Measurements from ENCODE around the gene ANKDD1A.
A peak's percentile ranks its signal among the peaks of the same experiment; 100 is the strongest.

The ANKDD1A gene

GRCh38 chr15:64893481-64894394, 18.0 kb upstream of the ANKDD1A start:
- peak overlapping the region; percentile 84 for H4K5ac ChIP-seq (ENCODE audit: low read length)
- peak overlapping the region; percentile 73 for H3K27ac ChIP-seq (ENCODE audit: low read depth, low read length)
- peak overlapping the region; percentile 30 for H3K4me3 ChIP-seq (ENCODE audit: low read length)
- no peaks in the 10 kb centered on the region for H3K27me3 ChIP-seq (ENCODE audit: insufficient read depth, low read length, poor library complexity)
- H3K23ac ChIP-seq (ENCODE audit: low read length): no peak overlapping the region
- H3K36me3 ChIP-seq (ENCODE audit: control insufficient read depth, insufficient read depth, low read length): no peaks in the 10 kb centered on the region
- no CpG with 5 or more reads among the region's 44 CpGs for WGBS (ENCODE audit: extremely low coverage, insufficient coverage, low lambda C conversion rate)
- H3K18ac ChIP-seq (ENCODE audit: low read length): peak overlapping the region; percentile 52
- no peak overlapping the region for H2BK15ac ChIP-seq (replicated peaks; ENCODE audit: low read depth)
- H3K4me1 ChIP-seq (ENCODE audit: control insufficient read depth, low read depth, low read length): peaks cover 3% of the 10 kb centered on the region
- peak overlapping the region; percentile 74 for H3K9ac ChIP-seq (ENCODE audit: low read length)
- peak overlapping the region; percentile 78 for H3K4me2 ChIP-seq (ENCODE audit: low read length)
- H3K79me2 ChIP-seq (ENCODE audit: control insufficient read depth, insufficient read depth, low read length): no peaks in the 10 kb centered on the region
- H3K79me1 ChIP-seq (ENCODE audit: low read length): no peaks in the 10 kb centered on the region
- H3K4ac ChIP-seq (ENCODE audit: low read depth, low read length): no peak overlapping the region
- peak overlapping the region; percentile 54 for H2BK5ac ChIP-seq (ENCODE audit: low read length)
- H3K56ac ChIP-seq (ENCODE audit: low read length): peak overlapping the region; percentile 85
- H2AK5ac ChIP-seq (ENCODE audit: low read length): no peak overlapping the region
- peak overlapping the region; percentile 31 for H2BK120ac ChIP-seq (ENCODE audit: low read depth, low read length)
- H4K8ac ChIP-seq (ENCODE audit: low read depth, low read length): peak overlapping the region; percentile 82
- peak; percentile 100 for DNase-seq

GRCh38 chr15:64894395-64895056, 17.2 kb upstream of the ANKDD1A start:
- H2BK120ac ChIP-seq (ENCODE audit: low read depth, low read length): peak overlapping the region; percentile 31
- H3K23ac ChIP-seq (ENCODE audit: low read length): no peak overlapping the region
- no peaks in the 10 kb centered on the region for H3K27me3 ChIP-seq (ENCODE audit: insufficient read depth, low read length, poor library complexity)
- peak overlapping the region; percentile 83 for H3K56ac ChIP-seq (ENCODE audit: low read length)
- H3K27ac ChIP-seq (ENCODE audit: low read depth, low read length): peak overlapping the region; percentile 73
- DNase-seq: peak; percentile 82
- no peak overlapping the region for H2BK15ac ChIP-seq (replicated peaks; ENCODE audit: low read depth)
- no CpG with 5 or more reads among the region's 20 CpGs for WGBS (ENCODE audit: extremely low coverage, insufficient coverage, low lambda C conversion rate)
- H3K79me2 ChIP-seq (ENCODE audit: control insufficient read depth, insufficient read depth, low read length): no peaks in the 10 kb centered on the region
- H3K79me1 ChIP-seq (ENCODE audit: low read length): no peaks in the 10 kb centered on the region
- H2AK5ac ChIP-seq (ENCODE audit: low read length): no peak overlapping the region
- peak overlapping the region; percentile 78 for H3K4me2 ChIP-seq (ENCODE audit: low read length)
- no peak overlapping the region for H4K5ac ChIP-seq (ENCODE audit: low read length)
- peaks cover 3% of the 10 kb centered on the region for H3K4me1 ChIP-seq (ENCODE audit: control insufficient read depth, low read depth, low read length)
- H4K8ac ChIP-seq (ENCODE audit: low read depth, low read length): peak overlapping the region; percentile 82
- no peak overlapping the region for H3K4ac ChIP-seq (ENCODE audit: low read depth, low read length)
- H3K4me3 ChIP-seq (ENCODE audit: low read length): peak overlapping the region; percentile 30
- H2BK5ac ChIP-seq (ENCODE audit: low read length): peak overlapping the region; percentile 54
- no peaks in the 10 kb centered on the region for H3K36me3 ChIP-seq (ENCODE audit: control insufficient read depth, insufficient read depth, low read length)
- H3K9ac ChIP-seq (ENCODE audit: low read length): peak overlapping the region; percentile 74
- peak overlapping the region; percentile 39 for H3K18ac ChIP-seq (ENCODE audit: low read length)

GRCh38 chr15:64895285-64896065, 16.2 kb upstream of the ANKDD1A start:
- no peak overlapping the region for H2AK5ac ChIP-seq (ENCODE audit: low read length)
- H3K27me3 ChIP-seq (ENCODE audit: insufficient read depth, low read length, poor library complexity): no peaks in the 10 kb centered on the region
- H3K18ac ChIP-seq (ENCODE audit: low read length): peak overlapping the region; percentile 11
- H4K5ac ChIP-seq (ENCODE audit: low read length): no peak overlapping the region
- H3K9ac ChIP-seq (ENCODE audit: low read length): no peak overlapping the region
- H3K4me1 ChIP-seq (ENCODE audit: control insufficient read depth, low read depth, low read length): peaks cover 3% of the 10 kb centered on the region
- no CpG with 5 or more reads among the region's 6 CpGs for WGBS (ENCODE audit: extremely low coverage, insufficient coverage, low lambda C conversion rate)
- H2BK120ac ChIP-seq (ENCODE audit: low read depth, low read length): no peak overlapping the region
- no peak overlapping the region for H3K4me2 ChIP-seq (ENCODE audit: low read length)
- no peaks in the 10 kb centered on the region for H3K79me2 ChIP-seq (ENCODE audit: control insufficient read depth, insufficient read depth, low read length)
- H4K8ac ChIP-seq (ENCODE audit: low read depth, low read length): no peak overlapping the region
- H3K36me3 ChIP-seq (ENCODE audit: control insufficient read depth, insufficient read depth, low read length): no peaks in the 10 kb centered on the region
- H3K56ac ChIP-seq (ENCODE audit: low read length): peak overlapping the region; percentile 83
- H2BK15ac ChIP-seq (replicated peaks; ENCODE audit: low read depth): no peak overlapping the region
- no peak overlapping the region for H2BK5ac ChIP-seq (ENCODE audit: low read length)
- H3K4me3 ChIP-seq (ENCODE audit: low read length): no peak overlapping the region
- DNase-seq: no peak
- peak overlapping the region; percentile 74 for H3K4ac ChIP-seq (ENCODE audit: low read depth, low read length)
- no peak overlapping the region for H3K23ac ChIP-seq (ENCODE audit: low read length)
- H3K27ac ChIP-seq (ENCODE audit: low read depth, low read length): no peak overlapping the region
- no peaks in the 10 kb centered on the region for H3K79me1 ChIP-seq (ENCODE audit: low read length)

DNA sequence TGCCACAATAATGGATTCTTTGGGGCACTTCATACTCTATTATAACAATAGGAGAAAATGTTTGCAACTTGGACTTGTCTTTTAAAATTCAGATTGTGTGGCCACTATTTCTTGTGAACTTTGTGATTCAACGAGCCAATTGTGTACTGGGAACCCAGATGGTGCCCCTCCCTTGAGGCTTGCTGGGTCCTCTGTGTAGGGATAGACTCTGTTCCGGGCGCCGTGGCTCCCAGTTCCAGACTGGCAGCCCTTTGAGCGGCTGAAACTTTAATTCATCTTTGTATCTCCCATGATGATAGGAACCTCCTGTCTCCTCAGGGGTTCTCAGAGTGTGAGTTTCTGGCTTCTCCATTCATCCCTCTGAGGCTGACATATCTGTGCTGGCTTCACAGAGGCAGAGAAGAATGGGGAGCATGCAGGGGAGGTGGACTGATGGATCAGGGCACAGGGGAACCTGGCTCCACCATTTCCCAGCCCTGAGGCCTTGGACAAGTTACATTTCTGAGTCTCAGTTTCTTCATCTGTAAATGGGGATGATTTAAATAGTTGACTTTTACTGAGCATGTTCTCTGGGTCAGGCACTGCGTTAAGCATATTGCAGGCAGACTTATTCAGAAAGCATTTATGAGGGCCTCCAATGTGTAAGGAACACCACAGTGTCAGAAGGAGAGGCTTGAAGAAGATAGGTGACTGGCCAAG, 15.2 kb upstream of the ANKDD1A start:
- H3K9ac ChIP-seq (ENCODE audit: low read length): no peak overlapping the region
- peaks cover 3% of the 10 kb centered on the region for H3K4me1 ChIP-seq (ENCODE audit: control insufficient read depth, low read depth, low read length)
- no peak overlapping the region for H4K5ac ChIP-seq (ENCODE audit: low read length)
- H2BK15ac ChIP-seq (replicated peaks; ENCODE audit: low read depth): no peak overlapping the region
- no peak overlapping the region for H3K23ac ChIP-seq (ENCODE audit: low read length)
- H3K4ac ChIP-seq (ENCODE audit: low read depth, low read length): no peak overlapping the region
- H3K27me3 ChIP-seq (ENCODE audit: insufficient read depth, low read length, poor library complexity): no peaks in the 10 kb centered on the region
- H3K36me3 ChIP-seq (ENCODE audit: control insufficient read depth, insufficient read depth, low read length): no peaks in the 10 kb centered on the region
- no peak overlapping the region for H3K4me2 ChIP-seq (ENCODE audit: low read length)
- no peak overlapping the region for H2AK5ac ChIP-seq (ENCODE audit: low read length)
- DNase-seq: no peak
- no peaks in the 10 kb centered on the region for H3K79me2 ChIP-seq (ENCODE audit: control insufficient read depth, insufficient read depth, low read length)
- H2BK5ac ChIP-seq (ENCODE audit: low read length): no peak overlapping the region
- H3K56ac ChIP-seq (ENCODE audit: low read length): peak overlapping the region; percentile 6
- H2BK120ac ChIP-seq (ENCODE audit: low read depth, low read length): no peak overlapping the region
- no peak overlapping the region for H3K4me3 ChIP-seq (ENCODE audit: low read length)
- no peak overlapping the region for H4K8ac ChIP-seq (ENCODE audit: low read depth, low read length)
- no peaks in the 10 kb centered on the region for H3K79me1 ChIP-seq (ENCODE audit: low read length)
- no CpG with 5 or more reads among the region's 6 CpGs for WGBS (ENCODE audit: extremely low coverage, insufficient coverage, low lambda C conversion rate)
- no peak overlapping the region for H3K18ac ChIP-seq (ENCODE audit: low read length)
- H3K27ac ChIP-seq (ENCODE audit: low read depth, low read length): no peak overlapping the region

GRCh38 chr15:64897345-64897985, 14.2 kb upstream of the ANKDD1A start:
- Histone ChIP-seq H4K5ac (ENCODE audit: low read length) (no peak overlapping the region), H3K4me3 (ENCODE audit: low read length) (no peak overlapping the region), H3K4ac (ENCODE audit: low read depth, low read length) (no peak overlapping the region), H2BK15ac (replicated peaks; ENCODE audit: low read depth) (no peak overlapping the region), H3K4me2 (ENCODE audit: low read length) (no peak overlapping the region), H4K8ac (ENCODE audit: low read depth, low read length) (no peak overlapping the region), H3K79me1 (ENCODE audit: low read length) (no peaks in the 10 kb centered on the region), H3K56ac (ENCODE audit: low read length) (peak overlapping the region; percentile 22), H3K4me1 (ENCODE audit: control insufficient read depth, low read depth, low read length) (peaks cover 3% of the 10 kb centered on the region), H3K27ac (ENCODE audit: low read depth, low read length) (no peak overlapping the region), H2BK120ac (ENCODE audit: low read depth, low read length) (no peak overlapping the region), H3K23ac (ENCODE audit: low read length) (peak overlapping the region; percentile 37), H3K27me3 (ENCODE audit: insufficient read depth, low read length, poor library complexity) (no peaks in the 10 kb centered on the region), H3K9ac (ENCODE audit: low read length) (no peak overlapping the region), H2AK5ac (ENCODE audit: low read length) (no peak overlapping the region), H3K36me3 (ENCODE audit: control insufficient read depth, insufficient read depth, low read length) (no peaks in the 10 kb centered on the region), H2BK5ac (ENCODE audit: low read length) (no peak overlapping the region), H3K18ac (ENCODE audit: low read length) (no peak overlapping the region), H3K79me2 (ENCODE audit: control insufficient read depth, insufficient read depth, low read length) (no peaks in the 10 kb centered on the region)
- DNase-seq: no peak
- no CpG with 5 or more reads among the region's 6 CpGs for WGBS (ENCODE audit: extremely low coverage, insufficient coverage, low lambda C conversion rate)
